GM19467 (cell line): ENCODE data around the gene RHOF.
"Not testable (repeated sequence)": the region's sequence is repeated elsewhere in the genome, so short reads cannot be mapped to it uniquely, and the experiment has no call there.

Source experiments
- ATAC-seq: cut with Tn5 transposase; IDR thresholded peaks from one replicate; pipeline ENCODE4 v1.9.1; 2021; ENCODE audit warnings: mild to moderate bottlenecking, moderate library complexity; ENCODE audit not compliant: unreplicated experiment

Gene RHOF

DNA sequence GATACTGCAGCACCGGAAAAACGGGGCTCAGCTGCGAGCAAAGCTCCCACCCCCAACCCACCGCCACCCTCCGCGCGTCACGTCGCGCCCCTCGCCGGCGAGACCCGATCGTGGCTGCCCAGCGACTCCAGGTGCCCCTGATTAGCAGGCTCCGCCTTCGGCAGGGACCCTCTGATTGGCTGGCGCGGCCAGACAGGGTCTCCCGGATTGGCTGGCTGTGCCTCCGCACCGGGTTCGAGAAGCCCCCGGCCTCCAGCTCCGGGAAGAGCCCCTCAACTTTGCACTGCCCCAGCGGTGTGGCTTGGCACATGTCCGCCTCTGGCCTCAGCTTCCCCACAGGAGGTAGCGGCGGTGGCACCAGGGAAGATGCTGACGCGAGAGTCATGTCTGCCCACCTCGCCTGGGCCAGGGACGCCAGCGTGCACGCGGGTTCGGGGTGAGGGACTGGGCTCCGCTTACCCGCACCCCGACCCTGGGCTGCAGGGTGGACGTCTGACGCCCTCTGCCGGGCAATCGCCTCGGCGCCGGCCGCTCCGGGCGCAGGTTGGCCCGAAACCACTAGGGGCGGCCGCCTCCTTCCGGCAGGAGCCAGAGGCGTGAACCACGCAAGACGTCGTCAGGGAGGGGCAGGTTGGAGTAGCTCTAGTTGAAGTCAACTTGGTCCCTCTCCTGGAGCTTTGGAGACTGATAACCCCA is 498 bp upstream of the RHOF start:
- ATAC-seq, result peak; percentile 47

- no peak for ATAC-seq
These were observed 665 bp downstream of the RHOF start for GRCh38 chr12:121792607-121793439.

DNA sequence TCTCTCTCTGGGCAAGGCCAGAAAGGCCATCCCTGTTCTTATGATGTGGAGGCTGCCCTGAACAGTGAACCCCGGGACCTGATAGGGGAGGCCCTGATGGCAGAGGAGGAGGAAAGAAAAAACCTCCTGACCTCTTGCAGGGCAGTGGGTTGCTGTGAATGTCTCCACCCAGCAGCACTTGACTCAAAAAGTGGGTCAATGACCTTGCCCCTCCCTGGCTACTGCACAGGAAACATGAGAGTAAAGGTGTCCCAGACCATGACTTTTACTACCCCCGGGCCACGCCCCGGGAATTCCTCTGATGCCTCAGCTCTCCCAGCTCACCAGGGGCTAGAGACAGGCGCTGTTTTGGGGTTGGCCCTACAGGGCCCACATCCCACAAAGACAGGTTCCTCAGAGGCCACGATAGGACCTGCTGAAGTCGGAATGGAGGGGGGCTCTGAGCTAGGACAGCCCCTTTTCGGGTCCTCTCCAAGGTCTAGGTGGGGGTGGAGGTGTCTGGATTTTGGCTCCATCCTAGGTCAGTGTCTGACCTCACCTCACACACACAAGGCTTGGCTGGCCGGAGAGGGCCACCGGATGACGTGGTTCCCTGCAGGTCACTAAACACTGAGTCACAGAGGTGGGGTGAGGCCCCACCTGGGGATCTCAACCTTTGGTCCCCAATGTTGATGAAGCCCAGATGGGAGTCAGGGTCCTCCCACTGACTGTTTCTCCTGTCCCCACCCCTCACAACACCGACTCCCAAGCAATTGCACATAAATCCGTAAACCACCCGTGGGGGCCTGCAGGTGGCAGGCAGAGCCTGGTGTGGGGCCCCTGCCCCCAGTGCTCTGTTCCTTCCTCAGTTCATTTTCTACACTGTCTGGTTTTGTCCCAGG is 1.6 kb downstream of the RHOF start:
- ATAC-seq, result no peak

- ATAC-seq, result not testable (repeated sequence)
These were observed 2.7 kb downstream of the RHOF start for GRCh38 chr12:121790785-121791184.

GRCh38 chr12:121789800-121790728 is 3.4 kb downstream of the RHOF start:
- ATAC-seq, result peak; percentile 38

- ATAC-seq, result no peak
These were observed 4.2 kb downstream of the RHOF start for GRCh38 chr12:121789233-121789781.

- ATAC-seq, result no peak
These were observed 5.2 kb downstream of the RHOF start for GRCh38 chr12:121788176-121788818.

DNA sequence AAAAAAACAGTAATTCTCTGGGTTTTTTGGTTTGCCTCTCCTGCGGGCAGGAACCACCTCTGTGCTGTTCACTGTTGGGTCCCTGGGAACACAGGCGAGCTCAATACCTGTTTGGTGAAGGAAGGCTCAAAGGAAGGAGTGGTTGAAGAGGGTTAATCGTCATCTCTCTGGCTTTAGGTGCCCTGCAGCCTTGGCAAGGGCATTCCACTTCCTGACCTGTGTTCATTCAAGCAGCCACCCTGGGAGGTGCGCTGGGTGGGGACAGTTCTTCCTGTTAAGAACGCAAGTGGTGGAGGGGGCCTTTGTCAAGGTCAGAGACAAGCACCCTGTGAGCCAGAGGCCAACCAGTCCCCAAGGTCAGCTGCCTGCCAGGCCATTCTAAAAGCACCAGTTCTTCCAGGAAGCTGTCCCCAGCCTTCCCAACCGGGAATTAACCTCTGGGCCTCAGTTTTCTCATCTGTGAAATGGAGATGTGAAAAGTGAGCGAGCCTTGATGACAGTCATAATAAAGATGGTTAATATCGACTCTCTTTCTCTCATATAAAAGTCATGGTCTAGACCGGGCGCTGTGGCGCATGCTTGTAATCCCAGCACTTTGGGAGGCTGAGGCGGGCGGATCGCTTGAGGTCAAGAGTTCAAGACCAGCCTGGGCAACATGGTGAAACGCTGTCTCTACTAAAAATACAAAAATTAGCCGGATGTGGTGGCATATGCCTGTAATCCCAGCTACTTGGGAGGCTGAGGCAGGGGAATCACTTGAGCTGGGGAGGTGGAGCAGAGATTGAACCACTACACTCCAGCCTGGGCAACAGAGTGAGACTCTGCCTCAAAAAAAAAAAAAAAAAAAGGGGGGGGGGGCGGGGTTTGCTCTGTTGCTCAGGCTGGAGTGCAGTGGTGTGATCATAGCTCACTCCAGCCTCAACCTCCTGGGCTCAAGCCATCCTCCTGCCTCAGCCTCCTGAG is 6.1 kb downstream of the RHOF start:
- ATAC-seq, result no peak

- no peak for ATAC-seq
These were observed 7.1 kb downstream of the RHOF start for GRCh38 chr12:121786440-121786825.

- no peak for ATAC-seq
These were observed 9.0 kb downstream of the RHOF start for GRCh38 chr12:121784460-121784859.

GRCh38 chr12:121783766-121784165 is 9.7 kb downstream of the RHOF start:
- no peak for ATAC-seq

DNA sequence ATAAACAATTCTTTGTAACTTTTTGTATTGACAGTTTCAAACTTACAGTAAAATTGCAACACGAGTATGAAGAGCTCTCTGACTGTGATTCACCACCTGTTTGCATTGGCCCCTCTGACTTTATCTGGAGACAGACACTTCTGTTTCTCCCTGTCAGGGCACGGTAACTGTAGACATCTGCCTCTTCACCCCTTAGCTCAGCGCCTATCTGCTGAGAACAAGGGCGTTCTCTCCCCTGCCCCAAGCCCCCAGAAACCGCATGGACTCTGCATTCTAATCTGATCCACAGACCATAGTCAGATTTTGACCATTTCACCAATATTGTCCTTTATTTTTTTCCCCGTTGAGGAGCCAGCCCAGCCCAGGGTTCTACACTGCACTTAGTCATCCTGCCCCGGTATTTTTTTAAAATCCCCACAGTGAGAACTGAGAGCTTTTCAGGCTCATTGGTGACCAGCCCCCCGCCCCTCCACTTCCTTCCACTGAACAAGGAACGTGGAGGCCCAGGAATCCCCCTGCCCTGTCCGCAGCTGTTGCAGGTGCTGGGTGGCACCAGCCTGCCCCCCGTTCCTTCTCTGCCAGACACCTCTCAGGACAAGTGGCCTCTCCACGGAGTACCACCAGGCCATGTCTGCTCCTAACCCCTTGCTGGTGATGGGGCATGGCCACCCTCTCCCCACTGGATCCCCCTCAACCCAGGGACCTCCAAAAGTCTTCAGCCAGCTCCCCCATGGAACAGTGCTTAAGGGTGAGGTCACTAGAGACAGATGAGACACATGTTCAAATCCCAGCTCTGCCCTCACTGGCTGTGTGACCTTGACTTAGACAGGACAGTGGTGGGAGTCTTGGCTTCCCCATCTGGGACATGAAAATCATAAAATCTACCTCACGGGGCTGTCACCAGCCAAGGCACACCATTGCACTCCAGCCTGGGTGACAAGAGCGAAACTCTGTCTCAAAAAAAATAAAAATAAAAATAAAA is 11.2 kb downstream of the RHOF start:
- ATAC-seq, result no peak

DNA sequence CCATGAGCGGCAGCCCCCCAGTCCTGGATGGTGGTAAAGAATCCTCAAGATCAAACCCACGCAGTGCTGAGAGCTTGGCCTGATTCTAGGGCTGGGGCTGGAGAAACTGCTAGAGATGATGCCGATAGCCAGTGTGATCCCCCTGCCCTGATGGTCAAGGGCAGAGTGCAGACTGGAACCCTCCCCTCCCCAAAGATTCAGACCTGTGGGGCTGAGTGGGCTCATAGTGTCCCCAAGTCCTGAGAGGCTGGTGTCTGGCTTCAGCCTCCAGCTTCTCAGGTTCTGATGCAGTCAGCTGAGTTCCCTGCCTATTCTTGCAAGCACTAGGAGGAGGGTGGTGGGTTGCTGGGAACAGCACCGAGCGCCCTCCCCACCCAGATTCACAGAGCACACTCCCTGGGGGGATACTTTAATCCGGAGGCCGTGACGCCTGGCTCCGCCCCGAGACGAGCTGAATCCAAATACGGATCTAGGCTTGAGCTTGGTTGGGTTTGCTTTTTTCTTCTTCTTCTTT is 11.9 kb downstream of the RHOF start:
- no peak for ATAC-seq

- no peak for ATAC-seq
These were observed 13.1 kb downstream of the RHOF start for GRCh38 chr12:121780429-121780828.

GRCh38 chr12:121779422-121779895 is 14.0 kb downstream of the RHOF start:
- no peak for ATAC-seq

GRCh38 chr12:121778567-121779421 is 14.7 kb downstream of the RHOF start:
- no peak for ATAC-seq
